Upper lobe of left lung (tissue), 6 donors: Measurements from ENCODE around the gene SGTA. TPM values are rescaled to one million over a fixed set of nuclear protein-coding genes. Genes with fewer than 3 reads are reported as not detected.

ENCODE experiments used
- ATAC-seq, 2 donors: fragments of 200-7000 bp; cut with Tn5 transposase; one replicate each; pipeline ENCODE4 v1.9.1; 2022; ENCODE audit warnings: mild to moderate bottlenecking in 2 of 2, moderate library complexity in 2 of 2; ENCODE audit not compliant: low FRiP score in 2 of 2
- DNase-seq, 2 donors: peaks; one replicate each; pipeline ENCODE4 v3.0.0-alpha.2; 2019 to 2020
- H3K27ac ChIP-seq, 4 donors: fragments of 200-600 bp; sonication (generic); one replicate each; pipeline ENCODE4 v1.5.1; 2016 to 2019
- H3K27me3 ChIP-seq, 4 donors: fragments of 200-600 bp; sonication (generic); one replicate each; pipeline ENCODE4 v1.5.1; 2017 to 2019
- H3K36me3 ChIP-seq, 4 donors: fragments of 200-600 bp; sonication (generic); one replicate each; pipeline ENCODE4 v1.5.1; 2016 to 2019
- H3K4me1 ChIP-seq, 4 donors: fragments of 200-600 bp; sonication (generic); one replicate each; pipeline ENCODE4 v1.5.1; 2018 to 2019
- H3K4me3 ChIP-seq, 4 donors: fragments of 200-600 bp; sonication (generic); one replicate each; pipeline ENCODE4 v1.5.1; 2017 to 2019; ENCODE audit warnings: mild to moderate bottlenecking in 2 of 4, moderate library complexity in 1 of 4
- H3K9me3 ChIP-seq, 4 donors: fragments of 200-600 bp; sonication (generic); one replicate each; pipeline ENCODE4 v1.5.1; 2018 to 2019
- CTCF ChIP-seq, 6 experiments: fragments of 450-650 bp in 4 of 6; fragments of 200-600 bp in 2 of 6; sonication (generic) in 2 of 6; IDR thresholded peaks; one replicate each; pipeline ENCODE4 v1.5.1; 2016 to 2019; ENCODE audit warnings: antibody characterized with exemption in 6 of 6
- EP300 ChIP-seq, 4 donors: sonication (generic); formaldehyde crosslinking; IDR thresholded peaks; one replicate each; pipeline ENCODE4 v1.5.1; 2017; ENCODE audit warnings: antibody characterized with exemption in 4 of 4, control low read depth in 2 of 4
- POLR2A ChIP-seq, 4 donors: fragments of 450-650 bp; IDR thresholded peaks; one replicate each; pipeline ENCODE4 v1.5.1; 2016 to 2017; ENCODE audit warnings: antibody characterized with exemption in 4 of 4, mild to moderate bottlenecking in 2 of 4
- POLR2AphosphoS5 ChIP-seq, 2 donors: sonication (generic); formaldehyde crosslinking; IDR thresholded peaks; one replicate each; pipeline ENCODE4 v1.5.1; 2017; ENCODE audit warnings: antibody characterized with exemption in 2 of 2
- WGBS, 2 donors: methylation state at CpG; one replicate each; pipeline ENCODE4 v1.1.5; 2017 to 2018; 5-methylcytosine and 5-hydroxymethylcytosine counted together
- total RNA-seq, 6 donors: library from RNA; depleted of rRNA in 4 of 6; stranded (reverse); fragments of >200 nt in 4 of 6; gene quantifications; one replicate each; pipeline versions ENCODE4 v1.1.0 to v1.2.1, GENCODE V29; 2016 to 2021
- donor health status: DM: no; HTN: no; CAD: no; lungs with moderate emphysema.
- donor health status: DM: no; HTN: yes; CAD: no; lungs with severe emphysema.

The SGTA gene
- total RNA-seq, 6 donors from 2014 or later = 34.3 to 56.4 (median 46.1) TPM

GRCh38 chr19:2813235-2814160, 30.4 kb upstream of the SGTA start:
- DNase-seq (peak in 1 of 2 donors; percentile 80), ATAC-seq (no peak)
- TF ChIP-seq POLR2AphosphoS5 (IDR thresholded peaks at IDR 0.05) (no peak), POLR2A (IDR thresholded peaks at IDR 0.05) (no peak), EP300 (IDR thresholded peaks at IDR 0.05) (no peak)
- no peak overlapping the region for H3K4me3 ChIP-seq
- 92% methylated on average over 14 to 35 of the region's 35 CpGs for WGBS, 2 donors
- H3K27ac ChIP-seq = no peak overlapping the region
- H3K4me1 ChIP-seq = no peaks in the 10 kb centered on the region
- H3K36me3 ChIP-seq = peaks cover 4 to 51% (median 33%) of the 10 kb centered on the region in 4 donors
- no peaks in the 10 kb centered on the region for H3K27me3 ChIP-seq
- H3K9me3 ChIP-seq = no peaks in the 10 kb centered on the region

DNA sequence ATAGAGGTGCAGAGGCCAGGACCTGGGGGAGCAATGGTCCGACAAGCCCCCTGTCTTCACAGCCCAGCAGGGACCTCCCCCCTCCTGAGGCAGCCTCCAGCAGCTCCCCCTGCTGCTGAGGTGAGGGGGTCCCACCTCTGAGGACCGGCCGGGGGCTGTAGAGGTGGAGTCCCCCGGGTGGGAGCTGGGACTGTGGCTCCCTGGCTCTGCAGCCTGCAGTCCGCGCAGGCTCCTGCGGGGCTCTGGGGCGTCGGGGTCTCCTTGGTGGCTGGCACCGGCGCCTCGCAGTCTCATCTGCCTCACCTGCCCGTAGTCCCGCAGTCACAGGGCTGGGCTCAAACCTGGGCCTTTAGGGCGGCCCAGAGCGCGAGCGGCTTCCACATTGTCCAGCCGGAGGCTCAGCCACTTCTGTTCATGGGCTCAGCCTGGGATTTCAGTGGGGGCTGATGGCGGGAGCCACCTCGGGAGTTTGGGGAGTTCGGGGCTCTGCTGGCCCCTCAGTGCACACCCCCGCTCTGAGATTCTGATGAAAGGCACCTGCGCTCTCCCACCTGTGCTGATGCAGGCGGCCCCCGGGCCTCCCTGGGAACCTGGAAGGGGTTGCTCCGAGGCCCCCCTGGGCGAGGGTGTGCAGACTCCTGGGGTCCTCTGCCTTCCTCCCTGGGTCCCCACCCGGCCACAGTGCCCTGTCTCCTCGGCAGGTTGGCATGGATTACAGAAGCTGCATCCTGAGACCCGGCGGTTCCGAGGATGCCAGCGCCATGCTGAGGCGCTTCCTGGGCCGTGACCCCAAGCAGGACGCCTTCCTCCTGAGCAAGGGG, 29.6 kb upstream of the SGTA start:
- H3K27me3 ChIP-seq = no peaks in the 10 kb centered on the region
- TF ChIP-seq EP300 (IDR thresholded peaks at IDR 0.05) (no peak), POLR2AphosphoS5 (IDR thresholded peaks at IDR 0.05) (no peak), CTCF (IDR thresholded peaks at IDR 0.05) (no peak), POLR2A (IDR thresholded peaks at IDR 0.05) (no peak)
- 94 to 95% methylated on average over 13 to 27 of the region's 37 CpGs for WGBS, 2 donors
- peaks cover 4 to 59% (median 41%) of the 10 kb centered on the region in 4 donors for H3K36me3 ChIP-seq
- ATAC-seq (no peak), DNase-seq (peak in 1 of 2 donors; percentile 75)
- H3K9me3 ChIP-seq = no peaks in the 10 kb centered on the region
- no peaks in the 10 kb centered on the region for H3K4me1 ChIP-seq
- no peak overlapping the region for H3K4me3 ChIP-seq
- no peak overlapping the region for H3K27ac ChIP-seq

GRCh38 chr19:2811735-2812413, 28.8 kb upstream of the SGTA start:
- H3K36me3 ChIP-seq = peaks cover 4 to 67% (median 48%) of the 10 kb centered on the region in 4 donors
- H3K4me3 ChIP-seq = no peak overlapping the region
- no peak for TF ChIP-seq POLR2AphosphoS5 (IDR thresholded peaks at IDR 0.05)
- no peak for ATAC-seq
- no peaks in the 10 kb centered on the region for H3K4me1 ChIP-seq
- H3K9me3 ChIP-seq = no peaks in the 10 kb centered on the region
- WGBS, 2 donors = 92 to 95% methylated on average over 15 to 29 of the region's 34 CpGs
- peak in 1 of 2 donors; percentile 71 for DNase-seq
- no peaks in the 10 kb centered on the region for H3K27me3 ChIP-seq
- no peak overlapping the region for H3K27ac ChIP-seq

DNA sequence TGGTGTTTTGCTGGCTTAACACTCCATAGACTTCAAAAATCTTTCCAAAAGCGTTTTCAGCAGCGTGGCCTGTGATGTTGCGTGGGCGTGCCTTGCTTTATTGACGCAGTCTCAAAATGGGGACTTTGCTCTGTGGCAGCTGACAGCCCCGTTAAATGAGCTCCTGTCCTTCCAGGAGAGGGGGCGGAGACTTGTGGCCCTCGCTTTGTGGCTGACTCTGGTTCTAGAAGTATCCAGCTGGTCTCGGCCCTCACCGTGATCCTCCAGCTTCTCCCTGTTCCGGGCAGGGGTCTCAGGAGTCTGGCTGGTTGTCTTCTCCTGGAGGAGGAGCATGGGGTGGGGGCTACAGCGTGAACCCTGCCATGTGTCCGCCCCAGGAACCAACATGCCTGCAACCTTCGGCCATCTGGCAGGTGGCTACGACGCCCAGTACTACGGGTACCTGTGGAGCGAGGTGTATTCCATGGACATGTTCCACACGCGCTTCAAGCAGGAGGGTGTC, 28.2 kb upstream of the SGTA start:
- Histone ChIP-seq H3K27ac (no peak overlapping the region), H3K4me1 (no peaks in the 10 kb centered on the region), H3K9me3 (no peaks in the 10 kb centered on the region), H3K27me3 (no peaks in the 10 kb centered on the region), H3K4me3 (no peak overlapping the region), H3K36me3 (peaks cover 4 to 73% (median 52%) of the 10 kb centered on the region in 4 donors)
- WGBS, 2 donors = 97 to 100% methylated on average over 10 to 20 of the region's 20 CpGs
- ATAC-seq (no peak), DNase-seq (no peak)
- TF ChIP-seq EP300 (IDR thresholded peaks at IDR 0.05) = no peak
- TF ChIP-seq POLR2AphosphoS5 (IDR thresholded peaks at IDR 0.05) = no peak
- no peak for TF ChIP-seq POLR2A (IDR thresholded peaks at IDR 0.05)
- no peak for TF ChIP-seq CTCF (IDR thresholded peaks at IDR 0.05)

- 94 to 96% methylated on average over 16 to 55 of the region's 58 CpGs for WGBS, 2 donors
- TF ChIP-seq CTCF (IDR thresholded peaks at IDR 0.05) (no peak), EP300 (IDR thresholded peaks at IDR 0.05) (no peak)
- Histone ChIP-seq H3K27me3 (no peaks in the 10 kb centered on the region), H3K9me3 (no peaks in the 10 kb centered on the region), H3K4me3 (no peak overlapping the region), H3K36me3 (peaks cover 4 to 80% (median 55%) of the 10 kb centered on the region in 4 donors), H3K4me1 (no peaks in the 10 kb centered on the region), H3K27ac (no peak overlapping the region)
- ATAC-seq (no peak), DNase-seq (peak in 1 of 2 donors; percentile 76)
These were observed 27.3 kb upstream of the SGTA start for GRCh38 chr19:2810141-2811091.
